HepG2 (cell line): Measurements from ENCODE around the gene NCBP2. TPM values are rescaled to one million over a fixed set of nuclear protein-coding genes. Genes with fewer than 3 reads are reported as not detected.

Experiments used
- ATAC-seq: fragments of 200-7000 bp; cut with Tn5 transposase; 3 replicates; pipeline ENCODE4 v1.9.1; 2020; ENCODE audit warnings: mild to moderate bottlenecking, moderate library complexity
- BruUV-seq: library from RNA; stranded (reverse); fragments of 400-500 nt; replicated peaks from 2 replicates; lab custom pipeline; 2021; lab: Mats Ljungman, UMichigan
- CTCF ChIA-PET: fragments of 300-600 bp; formaldehyde crosslinking; extraction: SDS; loops from one replicate; lab custom pipeline; 2021; ENCODE audit warnings: low total read pairs, inconsistent platforms, low intra/inter-chr PET ratio; lab: Yijun Ruan, JAX
- POLR2A ChIA-PET: fragments of 350-600 bp; sonication (Branson Sonifier 250); formaldehyde crosslinking; loops from one replicate; lab custom pipeline; 2020; ENCODE audit warnings: antibody characterized with exemption, inconsistent platforms; lab: Yijun Ruan, JAX
- DNase-seq: peaks from one replicate; pipeline ENCODE4 v3.0.0-alpha.2; 2015; ENCODE audit warnings: low spot score
- FAIRE-seq: peaks from 3 replicates; lab custom pipeline; 2011; peaks lifted over from hg19 to GRCh38; lab: Jason Lieb, UNC
- H2AFZ ChIP-seq: one replicate; pipeline ENCODE4 v1.6.1; 2011; ENCODE audit warnings: low read length, inconsistent platforms
- H3K27ac ChIP-seq: fragments of 300-600 bp; 3 replicates; pipeline ENCODE4 v1.8.0; 2011; ENCODE audit warnings: mixed run types, mild to moderate bottlenecking, mixed read lengths, low read length, inconsistent platforms; ENCODE audit not compliant: insufficient read depth; ENCODE audit errors: extremely low read length
- H3K27me3 ChIP-seq, 2 experiments: fragments of 200-600 bp in 1 of 2; 2 replicates in 1 of 2; 3 replicates in 1 of 2; pipeline versions ENCODE4 v1.6.0 to v1.8.0; 2011; ENCODE audit warnings: low read length in 2 of 2, mild to moderate bottlenecking in 2 of 2, moderate library complexity in 2 of 2, inconsistent platforms in 1 of 2; ENCODE audit not compliant: insufficient read depth in 2 of 2, control insufficient read depth in 1 of 2
- H3K36me3 ChIP-seq, 2 experiments: fragments of 200-600 bp in 1 of 2; replicated peaks in 1 of 2; 2 replicates in 1 of 2; 3 replicates in 1 of 2; pipeline versions ENCODE4 v1.5.1 to v1.8.0; 2011; ENCODE audit warnings: low read length in 2 of 2, inconsistent platforms in 1 of 2; ENCODE audit not compliant: insufficient read depth in 2 of 2, control insufficient read depth in 1 of 2
- H3K4me1 ChIP-seq: 2 replicates; pipeline ENCODE4 v1.5.1; 2012; ENCODE audit warnings: low read length, inconsistent platforms; ENCODE audit not compliant: insufficient read depth
- H3K4me2 ChIP-seq: 2 replicates; pipeline ENCODE4 v1.6.0; 2011; ENCODE audit warnings: low read depth, low read length, inconsistent platforms
- H3K4me3 ChIP-seq, 3 experiments: fragments of 200-600 bp in 1 of 3; sonication (generic), shearing (Covaris generic) in 1 of 3; replicated peaks in 1 of 3; 2 replicates each; pipeline ENCODE4 v1.5.1; 2011 to 2016; ENCODE audit warnings: low read length in 3 of 3, inconsistent platforms in 2 of 3, low read depth in 2 of 3, mild to moderate bottlenecking in 2 of 3, control low read depth in 1 of 3, mixed read lengths in 1 of 3; ENCODE audit not compliant: insufficient read depth in 1 of 3
- H3K79me2 ChIP-seq: one replicate; pipeline ENCODE4 v1.6.1; 2011; ENCODE audit warnings: low read length, inconsistent platforms; ENCODE audit not compliant: insufficient read depth
- H3K9ac ChIP-seq: 2 replicates; pipeline ENCODE4 v1.6.0; 2011; ENCODE audit warnings: mild to moderate bottlenecking, low read depth, low read length, inconsistent platforms; ENCODE audit not compliant: insufficient read depth
- H3K9me3 ChIP-seq: 2 replicates; pipeline ENCODE4 v1.5.1; 2012; ENCODE audit warnings: mild to moderate bottlenecking, low read length
- H4K20me1 ChIP-seq: 2 replicates; pipeline ENCODE4 v1.6.0; 2011; ENCODE audit warnings: inconsistent platforms, mild to moderate bottlenecking, low read length, moderate library complexity; ENCODE audit not compliant: insufficient read depth
- ARID3A ChIP-seq: IDR thresholded peaks from 2 replicates; pipeline ENCODE4 v1.6.1; 2012; ENCODE audit warnings: low read depth, low read length, improper control_type of control experiment
- CENPX ChIP-seq: sonication (generic); formaldehyde crosslinking; IDR thresholded peaks from 2 replicates; pipeline ENCODE4 v1.9.0; 2021; ENCODE audit warnings: mild to moderate bottlenecking, missing genetic modification reagents, moderate library complexity
- FOXM1 ChIP-seq: sonication (generic); formaldehyde crosslinking; IDR thresholded peaks from 2 replicates; pipeline ENCODE4 v1.5.0; 2020; ENCODE audit warnings: missing genetic modification reagents
- GABPA ChIP-seq, 2 experiments: IDR thresholded peaks; 2 replicates each; pipeline ENCODE4 v1.6.1; 2011 to 2016; ENCODE audit warnings: low read depth in 2 of 2, low read length in 1 of 2, missing biosample characterization in 1 of 2, missing genetic modification characterization in 1 of 2
- GPN1 ChIP-seq: sonication (generic); formaldehyde crosslinking; IDR thresholded peaks from 2 replicates; pipeline ENCODE4 v1.5.1; 2020; ENCODE audit warnings: missing genetic modification reagents, borderline replicate concordance
- MIER2 ChIP-seq: IDR thresholded peaks from 2 replicates; pipeline ENCODE4 v1.6.1; 2016; ENCODE audit warnings: missing biosample characterization, missing genetic modification reagents
- MLLT10 ChIP-seq: sonication (generic); formaldehyde crosslinking; IDR thresholded peaks from 2 replicates; pipeline ENCODE4 v1.4.0; 2020; ENCODE audit warnings: missing genetic modification reagents
- NFE2L2 ChIP-seq: fragments of 150-350 bp; IDR thresholded peaks from 2 replicates; pipeline ENCODE4 v1.6.1; 2014; ENCODE audit warnings: low read length
- NRL ChIP-seq: sonication (generic); formaldehyde crosslinking; IDR thresholded peaks from 2 replicates; pipeline ENCODE4 v1.5.0; 2020; ENCODE audit warnings: missing genetic modification reagents, mild to moderate bottlenecking, moderate library complexity, borderline replicate concordance
- TBX3 ChIP-seq: fragments of 450-650 bp; IDR thresholded peaks from 2 replicates; pipeline ENCODE4 v1.6.1; 2017; ENCODE audit warnings: antibody characterized with exemption, mild to moderate bottlenecking, inconsistent platforms, borderline replicate concordance
- TOPORS ChIP-seq: sonication (generic); formaldehyde crosslinking; IDR thresholded peaks from 2 replicates; pipeline ENCODE4 v1.8.0; 2023; ENCODE audit warnings: mild to moderate bottlenecking, missing genetic modification reagents
- ZNF263 ChIP-seq: sonication (generic); formaldehyde crosslinking; IDR thresholded peaks from 2 replicates; pipeline ENCODE4 v1.4.0; 2020; ENCODE audit warnings: missing genetic modification reagents
- ZNF367 ChIP-seq: sonication (generic); formaldehyde crosslinking; IDR thresholded peaks from 2 replicates; pipeline ENCODE4 v1.4.0; 2020; ENCODE audit warnings: missing genetic modification reagents, borderline replicate concordance
- ZNF451 ChIP-seq: sonication (generic); formaldehyde crosslinking; IDR thresholded peaks from 2 replicates; pipeline ENCODE4 v1.5.0; 2020; ENCODE audit warnings: mild to moderate bottlenecking, missing genetic modification reagents
- ZNF792 ChIP-seq: IDR thresholded peaks from 2 replicates; pipeline ENCODE4 v1.6.1; 2016
- WGBS: methylation state at CpG from one replicate; pipeline ENCODE4 v1.1.6; 2017; ENCODE audit warnings: low lambda C conversion rate; 5-methylcytosine and 5-hydroxymethylcytosine counted together
- in situ Hi-C: cut with HindIII; loops from 2 replicates; pipeline ENCODE4 v1.10.0; 2017; ENCODE audit warnings: low pct_unique_long_range_greater_than_20kb; ENCODE audit not compliant: extremely low pct_ligation_motif_present
- intact Hi-C: fragments of 100-400 bp; cut with micrococcal nuclease; formaldehyde crosslinking; loops from one replicate; pipeline ENCODE4 v1.10.0; 2022; ENCODE audit not compliant: unreplicated experiment
- polyA plus RNA-seq, 8 experiments: library from polyadenylated mRNA; depleted of rRNA in 3 of 8; stranded (reverse) in 7 of 8; unstranded in 1 of 8; fragments of >200 nt; fragmentation: Illumina TruSeq in 4 of 8; extraction: Trizol in 4 of 8; gene quantifications; 2 replicates each; pipeline versions ENCODE4 v1.2.1 to v1.2.3, GENCODE V29; 2011 to 2016; ENCODE audit warnings: low read depth in 4 of 8, missing spikeins in 1 of 8, mixed read lengths in 1 of 8; ENCODE audit not compliant: insufficient read depth in 1 of 8
- total RNA-seq, 5 experiments: library from RNA; depleted of rRNA; stranded (reverse); fragments of >200 nt; fragmentation: Illumina TruSeq; extraction: Trizol; gene quantifications; 2 replicates each; pipeline ENCODE4 v1.2.3, GENCODE V29; 2016; ENCODE audit warnings: low read depth in 1 of 5
- TF ChIP-seq, protein P1 (sequence below): sonication (generic); formaldehyde crosslinking; IDR thresholded peaks from 2 replicates; pipeline ENCODE4 v1.4.0; 2020; ENCODE audit warnings: missing genetic modification reagents
- TF ChIP-seq, protein P2 (sequence below): sonication (generic); formaldehyde crosslinking; IDR thresholded peaks from 2 replicates; pipeline ENCODE4 v1.5.0; 2020; ENCODE audit warnings: missing genetic modification reagents
- TF ChIP-seq, protein P3 (sequence below): sonication (generic); formaldehyde crosslinking; IDR thresholded peaks from 2 replicates; pipeline ENCODE4 v1.8.0; 2022; ENCODE audit warnings: mild to moderate bottlenecking, missing genetic modification reagents

NCBP2 gene
- total and polyA plus RNA-seq, 2 of the 13 experiments (the other 11 are each of a cell fraction or from before 2014, with no cell fraction given) = 58.7 to 95.5 TPM

GRCh38 chr3:196931157-196931556, 11.2 kb downstream of the NCBP2 start (continued):
- TF ChIP-seq MLLT10 (CRISPR knock-in tag) = no peak
- no peak for TF ChIP-seq CENPX (CRISPR knock-in tag)
- TF ChIP-seq ZNF451 (CRISPR knock-in tag) = no peak
- TF ChIP-seq ARID3A = no peak
- TF ChIP-seq TOPORS (CRISPR knock-in tag) = no peak
- TF ChIP-seq, protein P1, sequence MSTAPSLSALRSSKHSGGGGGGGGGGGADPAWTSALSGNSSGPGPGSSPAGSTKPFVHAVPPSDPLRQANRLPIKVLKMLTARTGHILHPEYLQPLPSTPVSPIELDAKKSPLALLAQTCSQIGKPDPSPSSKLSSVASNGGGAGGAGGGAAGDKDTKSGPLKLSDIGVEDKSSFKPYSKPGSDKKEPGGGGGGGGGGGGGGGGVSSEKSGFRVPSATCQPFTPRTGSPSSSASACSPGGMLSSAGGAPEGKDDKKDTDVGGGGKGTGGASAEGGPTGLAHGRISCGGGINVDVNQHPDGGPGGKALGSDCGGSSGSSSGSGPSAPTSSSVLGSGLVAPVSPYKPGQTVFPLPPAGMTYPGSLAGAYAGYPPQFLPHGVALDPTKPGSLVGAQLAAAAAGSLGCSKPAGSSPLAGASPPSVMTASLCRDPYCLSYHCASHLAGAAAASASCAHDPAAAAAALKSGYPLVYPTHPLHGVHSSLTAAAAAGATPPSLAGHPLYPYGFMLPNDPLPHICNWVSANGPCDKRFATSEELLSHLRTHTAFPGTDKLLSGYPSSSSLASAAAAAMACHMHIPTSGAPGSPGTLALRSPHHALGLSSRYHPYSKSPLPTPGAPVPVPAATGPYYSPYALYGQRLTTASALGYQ (CRISPR knock-in tag) = no peak
- no peak for TF ChIP-seq ZNF792 (CRISPR knock-in tag)

DNA sequence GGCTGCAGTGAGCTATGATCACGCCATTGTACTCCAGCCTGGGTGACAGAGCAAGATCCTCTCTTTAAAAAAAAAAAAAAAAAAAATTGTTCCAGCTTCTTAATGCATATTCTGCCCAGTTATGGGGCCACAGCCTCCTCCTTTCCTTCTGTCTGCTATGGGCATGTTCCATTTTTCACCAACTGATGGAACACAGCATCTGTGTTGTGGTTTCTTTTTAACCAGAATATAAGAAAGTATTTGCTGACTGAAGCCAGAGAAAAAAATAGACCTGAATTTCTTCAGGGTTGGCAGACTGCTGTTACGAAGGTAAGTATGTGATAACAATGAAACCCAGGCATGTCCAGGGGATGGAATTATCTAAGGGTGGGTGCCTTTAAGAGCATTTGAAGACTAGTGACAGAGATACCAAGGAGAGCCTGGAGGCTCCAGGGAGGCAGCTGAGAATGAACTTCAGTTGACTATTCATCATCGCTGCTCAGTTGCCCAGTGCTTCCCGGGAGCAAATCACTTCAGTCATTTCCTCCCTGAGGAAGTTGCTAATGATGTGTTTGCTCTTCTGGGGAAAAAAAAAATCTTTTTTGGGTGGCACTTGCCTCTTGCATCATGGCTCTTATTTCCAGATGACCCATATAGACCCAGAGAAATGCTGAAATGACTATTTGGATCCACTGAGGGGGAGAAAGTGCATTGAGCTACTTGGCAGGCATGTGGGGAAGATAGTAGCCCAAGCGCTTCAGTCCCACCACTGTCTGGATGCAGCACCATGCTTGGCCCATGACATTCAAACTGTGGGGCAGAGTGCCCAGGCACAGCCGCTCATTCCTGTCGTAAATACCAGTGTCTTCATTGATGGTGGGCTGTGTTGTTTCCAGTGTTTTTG, 14.5 kb downstream of the NCBP2 start:
- FAIRE-seq = no peak
- POLR2A ChIA-PET = no interaction called here
- Histone ChIP-seq H3K27me3 (no peaks in the 10 kb centered on the region), H3K27ac (no peak overlapping the region), H3K36me3 (peaks cover 19 to 71% of the 10 kb centered on the region in 2 experiments; a peak in 4 of 5 replicates), H3K4me2 (no peak overlapping the region), H4K20me1 (no peaks in the 10 kb centered on the region), H2AFZ (no peak overlapping the region), H3K9me3 (no peaks in the 10 kb centered on the region), H3K79me2 (no peaks in the 10 kb centered on the region), H3K9ac (no peak overlapping the region), H3K4me1 (no peaks in the 10 kb centered on the region), H3K4me3 (no peak overlapping the region)
- DNase-seq = no peak
- CTCF ChIA-PET = no interaction called here
- in situ Hi-C loops (no loop called here), intact Hi-C loops (no loop called here)
- no TSS peak for BruUV-seq
- WGBS = over 99% methylated on average over 7 of the region's 7 CpGs
- ATAC-seq = no peak
- TF ChIP-seq NFE2L2 = no peak
- no peak for TF ChIP-seq MIER2
- TF ChIP-seq FOXM1 (CRISPR knock-in tag) = no peak
- TF ChIP-seq, protein P2, sequence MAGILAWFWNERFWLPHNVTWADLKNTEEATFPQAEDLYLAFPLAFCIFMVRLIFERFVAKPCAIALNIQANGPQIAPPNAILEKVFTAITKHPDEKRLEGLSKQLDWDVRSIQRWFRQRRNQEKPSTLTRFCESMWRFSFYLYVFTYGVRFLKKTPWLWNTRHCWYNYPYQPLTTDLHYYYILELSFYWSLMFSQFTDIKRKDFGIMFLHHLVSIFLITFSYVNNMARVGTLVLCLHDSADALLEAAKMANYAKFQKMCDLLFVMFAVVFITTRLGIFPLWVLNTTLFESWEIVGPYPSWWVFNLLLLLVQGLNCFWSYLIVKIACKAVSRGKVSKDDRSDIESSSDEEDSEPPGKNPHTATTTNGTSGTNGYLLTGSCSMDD (CRISPR knock-in tag) = no peak
- no peak for TF ChIP-seq TBX3
- TF ChIP-seq, protein P3, sequence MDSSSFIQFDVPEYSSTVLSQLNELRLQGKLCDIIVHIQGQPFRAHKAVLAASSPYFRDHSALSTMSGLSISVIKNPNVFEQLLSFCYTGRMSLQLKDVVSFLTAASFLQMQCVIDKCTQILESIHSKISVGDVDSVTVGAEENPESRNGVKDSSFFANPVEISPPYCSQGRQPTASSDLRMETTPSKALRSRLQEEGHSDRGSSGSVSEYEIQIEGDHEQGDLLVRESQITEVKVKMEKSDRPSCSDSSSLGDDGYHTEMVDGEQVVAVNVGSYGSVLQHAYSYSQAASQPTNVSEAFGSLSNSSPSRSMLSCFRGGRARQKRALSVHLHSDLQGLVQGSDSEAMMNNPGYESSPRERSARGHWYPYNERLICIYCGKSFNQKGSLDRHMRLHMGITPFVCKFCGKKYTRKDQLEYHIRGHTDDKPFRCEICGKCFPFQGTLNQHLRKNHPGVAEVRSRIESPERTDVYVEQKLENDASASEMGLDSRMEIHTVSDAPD (CRISPR knock-in tag) = no peak
- no peak for TF ChIP-seq MLLT10 (CRISPR knock-in tag)
- TF ChIP-seq ZNF367 (CRISPR knock-in tag) = no peak
- no peak for TF ChIP-seq GABPA (IDR thresholded peaks at IDR 0.05; ENCODE audit: low read depth, low read length)
- no peak for TF ChIP-seq GABPA (CRISPR knock-in tag; IDR thresholded peaks at IDR 0.05; ENCODE audit: low read depth)
- no peak for TF ChIP-seq GPN1 (CRISPR knock-in tag)
- TF ChIP-seq ZNF263 = no peak
- no peak for TF ChIP-seq NRL (CRISPR knock-in tag)
